ENCODE measurements around the gene FCHSD2.

- TF ChIP-seq POLR2AphosphoS5 (IDR thresholded peaks at IDR 0.05; ENCODE audit: low read depth, low read length) (no peak), POLR2A (IDR thresholded peaks at IDR 0.05; ENCODE audit: low read depth, low read length) (no peak), TAF1 (IDR thresholded peaks at IDR 0.05; ENCODE audit: borderline replicate concordance, low read depth, low read length) (no peak)
Measured at GRCh38 chr11:72970557-72971118, 171.5 kb downstream of the FCHSD2 start.

All from GM12892 (cell line).